Measurements from ENCODE around the gene LCE2A.

Gene LCE2A

GRCh38 chr1:152743371-152744145 lies 45.4 kb downstream of the LCE2A start:
- no peak for DNase-seq (ENCODE audit: low read depth in 2 of 2)

DNA sequence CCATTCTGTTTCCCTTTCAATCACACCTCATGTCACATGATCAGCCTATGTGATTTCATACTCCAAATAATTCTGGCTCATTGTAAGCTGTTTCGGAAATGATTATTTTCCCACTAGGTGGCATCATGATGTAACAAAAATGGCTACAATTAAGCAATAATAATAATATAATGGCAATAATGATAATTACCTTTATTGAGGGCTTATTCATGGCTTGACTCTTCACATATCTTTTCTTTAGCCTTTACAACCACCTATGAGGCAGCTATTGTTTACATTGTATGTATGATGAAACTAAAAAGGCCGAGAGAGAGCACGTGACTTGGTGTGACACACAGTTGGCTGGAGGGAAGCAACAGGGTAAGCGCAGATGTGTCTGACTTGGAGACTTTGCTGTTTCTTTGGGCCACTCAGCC lies 47.2 kb downstream of the LCE2A start:
- DNase-seq (ENCODE audit: low read depth in 2 of 2) = no peak

GRCh38 chr1:152745765-152746444 lies 47.8 kb downstream of the LCE2A start:
- DNase-seq (ENCODE audit: low read depth in 2 of 2) = no peak

GRCh38 chr1:152747831-152748230 lies 49.7 kb downstream of the LCE2A start:
- no peak for DNase-seq (ENCODE audit: low read depth in 2 of 2)

Measured in activated CD8-positive, alpha-beta memory T cell treated with anti-CD3 and anti-CD28 coated beads for 4 hours (primary cell).